HepG2 (cell line): ENCODE measurements around the gene VWA7. TPM values are rescaled to one million over a fixed set of nuclear protein-coding genes. Genes with fewer than 3 reads are reported as not detected.

Source experiments
- AGO2 ChIP-seq: fragments of 200-400 bp; formaldehyde crosslinking; optimal IDR thresholded peaks from 2 replicates; pipeline ENCODE3; 2017; ENCODE audit warnings: mild to moderate bottlenecking, low read depth, low read length, moderate library complexity
- JUND ChIP-seq: sonication (generic); formaldehyde crosslinking; IDR thresholded peaks from 2 replicates; pipeline ENCODE4 v1.8.0; 2022; ENCODE audit warnings: mild to moderate bottlenecking, missing genetic modification reagents
- RXRA ChIP-seq: sonication (generic); formaldehyde crosslinking; IDR thresholded peaks from 2 replicates; pipeline ENCODE4 v1.5.1; 2020; ENCODE audit warnings: missing genetic modification reagents
- TBX2 ChIP-seq: sonication (generic); formaldehyde crosslinking; IDR thresholded peaks from 2 replicates; pipeline ENCODE4 v1.5.0; 2020; ENCODE audit warnings: missing genetic modification reagents, mild to moderate bottlenecking, borderline replicate concordance
- ZNF230 ChIP-seq: sonication (generic); formaldehyde crosslinking; IDR thresholded peaks from 2 replicates; pipeline ENCODE4 v1.4.0; 2020; ENCODE audit warnings: mild to moderate bottlenecking, missing genetic modification reagents
- ZNF572 ChIP-seq: sonication (generic); formaldehyde crosslinking; IDR thresholded peaks from 2 replicates; pipeline ENCODE4 v1.5.1; 2020; ENCODE audit warnings: mild to moderate bottlenecking, missing genetic modification reagents
- ZNF687 ChIP-seq: sonication (generic); formaldehyde crosslinking; IDR thresholded peaks from 2 replicates; pipeline ENCODE4 v1.5.1; 2020; ENCODE audit warnings: mild to moderate bottlenecking, missing genetic modification reagents, moderate library complexity
- ZNF746 ChIP-seq: sonication (generic); formaldehyde crosslinking; IDR thresholded peaks from 2 replicates; pipeline ENCODE4 v1.8.0; 2022; ENCODE audit warnings: mild to moderate bottlenecking, missing genetic modification reagents
- polyA plus RNA-seq, 8 experiments: library from polyadenylated mRNA; depleted of rRNA in 3 of 8; stranded (reverse) in 7 of 8; unstranded in 1 of 8; fragments of >200 nt; fragmentation: Illumina TruSeq in 4 of 8; extraction: Trizol in 4 of 8; gene quantifications; 2 replicates each; pipeline versions ENCODE4 v1.2.1 to v1.2.3, GENCODE V29; 2011 to 2016; ENCODE audit warnings: low read depth in 4 of 8, missing spikeins in 1 of 8, mixed read lengths in 1 of 8; ENCODE audit not compliant: insufficient read depth in 1 of 8
- total RNA-seq, 5 experiments: library from RNA; depleted of rRNA; stranded (reverse); fragments of >200 nt; fragmentation: Illumina TruSeq; extraction: Trizol; gene quantifications; 2 replicates each; pipeline ENCODE4 v1.2.3, GENCODE V29; 2016; ENCODE audit warnings: low read depth in 1 of 5
- TF ChIP-seq, protein P1 (sequence below): sonication (generic); formaldehyde crosslinking; conservative IDR thresholded peaks from 2 replicates; pipeline ENCODE4 v1.4.0; 2020; ENCODE audit warnings: mild to moderate bottlenecking, missing genetic modification reagents, moderate library complexity
- TF ChIP-seq, protein P2 (sequence below): sonication (generic); formaldehyde crosslinking; IDR thresholded peaks from 2 replicates; pipeline ENCODE4 v1.9.0; 2022; ENCODE audit warnings: missing genetic modification reagents, mild to moderate bottlenecking, borderline replicate concordance

The VWA7 gene
- total and polyA plus RNA-seq, 2 of the 13 experiments (the other 11 are each of a cell fraction or from before 2014, with no cell fraction given), result 0.86 to 3.3 TPM

GRCh38 chr6:31762878-31763618 lies 14.1 kb downstream of the VWA7 start (continued):
- TF ChIP-seq ZNF687 (peak; percentile 59), JUND (CRISPR knock-in tag) (no peak), ZNF746 (CRISPR knock-in tag) (no peak), AGO2 (peak; percentile 56), TBX2 (CRISPR knock-in tag) (no peak), ZNF230 (CRISPR knock-in tag) (0 out of 2 replicates have a peak, but pooled peaks have one; percentile 41), ZNF572 (0 out of 2 replicates have a peak, but pooled peaks have one; percentile 61), RXRA (CRISPR knock-in tag) (0 out of 2 replicates have a peak, but pooled peaks have one; percentile 16)
- TF ChIP-seq, protein P1, sequence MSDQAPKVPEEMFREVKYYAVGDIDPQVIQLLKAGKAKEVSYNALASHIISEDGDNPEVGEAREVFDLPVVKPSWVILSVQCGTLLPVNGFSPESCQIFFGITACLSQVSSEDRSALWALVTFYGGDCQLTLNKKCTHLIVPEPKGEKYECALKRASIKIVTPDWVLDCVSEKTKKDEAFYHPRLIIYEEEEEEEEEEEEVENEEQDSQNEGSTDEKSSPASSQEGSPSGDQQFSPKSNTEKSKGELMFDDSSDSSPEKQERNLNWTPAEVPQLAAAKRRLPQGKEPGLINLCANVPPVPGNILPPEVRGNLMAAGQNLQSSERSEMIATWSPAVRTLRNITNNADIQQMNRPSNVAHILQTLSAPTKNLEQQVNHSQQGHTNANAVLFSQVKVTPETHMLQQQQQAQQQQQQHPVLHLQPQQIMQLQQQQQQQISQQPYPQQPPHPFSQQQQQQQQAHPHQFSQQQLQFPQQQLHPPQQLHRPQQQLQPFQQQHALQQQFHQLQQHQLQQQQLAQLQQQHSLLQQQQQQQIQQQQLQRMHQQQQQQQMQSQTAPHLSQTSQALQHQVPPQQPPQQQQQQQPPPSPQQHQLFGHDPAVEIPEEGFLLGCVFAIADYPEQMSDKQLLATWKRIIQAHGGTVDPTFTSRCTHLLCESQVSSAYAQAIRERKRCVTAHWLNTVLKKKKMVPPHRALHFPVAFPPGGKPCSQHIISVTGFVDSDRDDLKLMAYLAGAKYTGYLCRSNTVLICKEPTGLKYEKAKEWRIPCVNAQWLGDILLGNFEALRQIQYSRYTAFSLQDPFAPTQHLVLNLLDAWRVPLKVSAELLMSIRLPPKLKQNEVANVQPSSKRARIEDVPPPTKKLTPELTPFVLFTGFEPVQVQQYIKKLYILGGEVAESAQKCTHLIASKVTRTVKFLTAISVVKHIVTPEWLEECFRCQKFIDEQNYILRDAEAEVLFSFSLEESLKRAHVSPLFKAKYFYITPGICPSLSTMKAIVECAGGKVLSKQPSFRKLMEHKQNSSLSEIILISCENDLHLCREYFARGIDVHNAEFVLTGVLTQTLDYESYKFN, result 0 out of 2 replicates have a peak, but pooled peaks have one; percentile 28
- TF ChIP-seq, protein P2, sequence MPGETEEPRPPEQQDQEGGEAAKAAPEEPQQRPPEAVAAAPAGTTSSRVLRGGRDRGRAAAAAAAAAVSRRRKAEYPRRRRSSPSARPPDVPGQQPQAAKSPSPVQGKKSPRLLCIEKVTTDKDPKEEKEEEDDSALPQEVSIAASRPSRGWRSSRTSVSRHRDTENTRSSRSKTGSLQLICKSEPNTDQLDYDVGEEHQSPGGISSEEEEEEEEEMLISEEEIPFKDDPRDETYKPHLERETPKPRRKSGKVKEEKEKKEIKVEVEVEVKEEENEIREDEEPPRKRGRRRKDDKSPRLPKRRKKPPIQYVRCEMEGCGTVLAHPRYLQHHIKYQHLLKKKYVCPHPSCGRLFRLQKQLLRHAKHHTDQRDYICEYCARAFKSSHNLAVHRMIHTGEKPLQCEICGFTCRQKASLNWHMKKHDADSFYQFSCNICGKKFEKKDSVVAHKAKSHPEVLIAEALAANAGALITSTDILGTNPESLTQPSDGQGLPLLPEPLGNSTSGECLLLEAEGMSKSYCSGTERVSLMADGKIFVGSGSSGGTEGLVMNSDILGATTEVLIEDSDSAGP (CRISPR knock-in tag), result 0 out of 2 replicates have a peak, but pooled peaks have one; percentile 19
